GM06990 (cell line): ENCODE measurements around the gene KCNQ1OT1.

ENCODE experiments used
- DNase-seq: peaks from one replicate; pipeline ENCODE4 v3.0.0-alpha.2; 2011; ENCODE audit not compliant: insufficient read length; ENCODE audit errors: extremely low read depth
- H3K27me3 ChIP-seq: replicated peaks from 2 replicates; pipeline ENCODE4 v1.6.0; 2011; ENCODE audit warnings: low read length; ENCODE audit not compliant: control insufficient read depth, insufficient read depth
- H3K36me3 ChIP-seq: 2 replicates; pipeline ENCODE4 v1.5.1; 2011; ENCODE audit warnings: low read length; ENCODE audit not compliant: control insufficient read depth, insufficient read depth
- H3K4me3 ChIP-seq: replicated peaks from 2 replicates; pipeline ENCODE4 v1.5.1; 2011; ENCODE audit warnings: low read depth, mild to moderate bottlenecking, control low read depth, low read length
- TF ChIP-seq, protein P1 (sequence below): IDR thresholded peaks from 2 replicates; pipeline ENCODE4 v1.5.1; 2011; ENCODE audit warnings: low read length, control low read depth, mild to moderate bottlenecking, inconsistent platforms; ENCODE audit not compliant: insufficient read depth, poor library complexity, severe bottlenecking

Gene KCNQ1OT1

DNA sequence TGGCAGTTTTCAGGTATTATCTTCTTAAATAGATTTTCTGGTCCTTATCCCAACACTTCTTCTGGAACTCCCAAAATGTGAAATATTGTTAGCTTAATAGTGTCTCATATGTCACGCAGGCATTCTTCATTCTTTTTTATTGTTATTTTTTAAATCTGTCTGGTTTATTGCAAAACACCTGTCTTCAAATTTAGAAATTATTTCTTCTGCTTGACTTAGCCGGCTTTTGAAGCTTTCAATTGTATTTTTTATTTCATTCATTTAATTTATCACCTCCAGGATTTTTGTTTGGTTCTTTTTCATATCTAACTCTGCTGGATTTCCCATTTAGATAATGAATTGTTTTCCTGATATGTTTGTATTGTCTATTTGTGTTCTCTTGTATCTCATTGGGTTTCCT, 49.9 kb downstream of the KCNQ1OT1 start:
- no peaks in the 10 kb centered on the region for H3K36me3 ChIP-seq
- H3K27me3 ChIP-seq, result no peaks in the 10 kb centered on the region
- no peak overlapping the region for H3K4me3 ChIP-seq
- TF ChIP-seq, protein P1, sequence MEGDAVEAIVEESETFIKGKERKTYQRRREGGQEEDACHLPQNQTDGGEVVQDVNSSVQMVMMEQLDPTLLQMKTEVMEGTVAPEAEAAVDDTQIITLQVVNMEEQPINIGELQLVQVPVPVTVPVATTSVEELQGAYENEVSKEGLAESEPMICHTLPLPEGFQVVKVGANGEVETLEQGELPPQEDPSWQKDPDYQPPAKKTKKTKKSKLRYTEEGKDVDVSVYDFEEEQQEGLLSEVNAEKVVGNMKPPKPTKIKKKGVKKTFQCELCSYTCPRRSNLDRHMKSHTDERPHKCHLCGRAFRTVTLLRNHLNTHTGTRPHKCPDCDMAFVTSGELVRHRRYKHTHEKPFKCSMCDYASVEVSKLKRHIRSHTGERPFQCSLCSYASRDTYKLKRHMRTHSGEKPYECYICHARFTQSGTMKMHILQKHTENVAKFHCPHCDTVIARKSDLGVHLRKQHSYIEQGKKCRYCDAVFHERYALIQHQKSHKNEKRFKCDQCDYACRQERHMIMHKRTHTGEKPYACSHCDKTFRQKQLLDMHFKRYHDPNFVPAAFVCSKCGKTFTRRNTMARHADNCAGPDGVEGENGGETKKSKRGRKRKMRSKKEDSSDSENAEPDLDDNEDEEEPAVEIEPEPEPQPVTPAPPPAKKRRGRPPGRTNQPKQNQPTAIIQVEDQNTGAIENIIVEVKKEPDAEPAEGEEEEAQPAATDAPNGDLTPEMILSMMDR, result no peak
- DNase-seq, result no peak

DNA sequence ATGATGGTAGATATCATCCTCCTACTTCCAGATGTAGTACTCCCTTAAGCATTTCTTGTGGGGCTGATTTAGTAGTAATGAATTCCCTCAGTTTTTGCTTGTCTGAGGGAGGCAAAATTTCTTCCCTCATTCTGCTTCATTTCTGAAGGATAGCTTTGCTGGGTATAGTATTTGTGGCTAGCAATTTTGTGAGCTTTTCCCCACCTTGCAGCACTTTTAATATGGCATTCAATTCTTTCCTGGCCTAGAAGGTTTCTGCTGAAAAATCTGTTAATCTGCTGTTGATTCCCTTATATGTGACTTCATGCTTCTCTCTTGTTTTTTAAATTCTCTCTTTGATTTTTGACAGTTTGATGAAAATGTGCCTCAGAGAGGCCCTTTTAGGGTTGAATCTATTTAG, 50.4 kb downstream of the KCNQ1OT1 start:
- Histone ChIP-seq H3K27me3 (no peaks in the 10 kb centered on the region), H3K4me3 (no peak overlapping the region), H3K36me3 (no peaks in the 10 kb centered on the region)
- TF ChIP-seq, protein P1, result no peak
- DNase-seq, result no peak

DNA sequence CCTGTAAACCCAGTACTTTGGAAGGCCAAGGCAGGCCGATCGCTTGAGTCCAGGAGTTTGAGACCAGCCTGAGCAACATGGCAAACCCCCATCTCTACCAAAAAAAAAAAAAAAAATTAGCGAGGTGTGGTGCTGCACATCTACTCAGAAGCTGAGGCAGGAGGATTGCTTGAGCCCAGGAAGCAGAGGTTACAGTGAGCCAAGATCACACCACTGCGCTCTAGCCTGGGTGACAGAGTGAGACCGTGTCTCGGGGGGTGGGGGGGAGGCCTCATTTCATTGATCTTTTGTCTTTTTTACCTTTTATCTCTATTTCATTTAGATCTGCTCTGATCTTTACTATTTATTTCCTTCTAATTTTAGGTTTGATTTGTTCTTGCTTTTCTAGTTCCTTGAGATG, 51.8 kb downstream of the KCNQ1OT1 start:
- TF ChIP-seq, protein P1, result no peak
- Histone ChIP-seq H3K36me3 (no peaks in the 10 kb centered on the region), H3K4me3 (no peak overlapping the region), H3K27me3 (no peaks in the 10 kb centered on the region)
- DNase-seq, result no peak

DNA sequence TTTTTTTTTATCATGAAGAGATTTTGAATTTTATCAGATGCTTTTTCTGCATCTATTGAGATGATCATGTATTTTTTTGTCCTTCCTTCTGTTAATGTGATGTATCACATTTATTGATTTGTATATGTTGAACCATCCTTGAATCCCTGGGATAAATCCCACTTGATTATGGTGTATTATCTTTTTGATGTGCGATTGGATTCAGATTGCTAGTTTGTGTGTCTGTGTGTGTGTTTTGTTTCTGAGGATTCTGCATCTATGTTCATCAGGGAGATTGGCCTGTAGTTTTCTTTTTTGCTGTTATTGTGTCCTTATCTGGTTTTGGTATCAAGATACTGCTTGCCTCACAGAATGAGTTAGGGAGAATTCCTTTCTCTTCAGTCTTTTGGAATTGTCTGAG, 52.6 kb downstream of the KCNQ1OT1 start:
- DNase-seq, result no peak
- TF ChIP-seq, protein P1, result no peak
- no peak overlapping the region for H3K4me3 ChIP-seq
- H3K27me3 ChIP-seq, result no peaks in the 10 kb centered on the region
- H3K36me3 ChIP-seq, result no peaks in the 10 kb centered on the region

DNA sequence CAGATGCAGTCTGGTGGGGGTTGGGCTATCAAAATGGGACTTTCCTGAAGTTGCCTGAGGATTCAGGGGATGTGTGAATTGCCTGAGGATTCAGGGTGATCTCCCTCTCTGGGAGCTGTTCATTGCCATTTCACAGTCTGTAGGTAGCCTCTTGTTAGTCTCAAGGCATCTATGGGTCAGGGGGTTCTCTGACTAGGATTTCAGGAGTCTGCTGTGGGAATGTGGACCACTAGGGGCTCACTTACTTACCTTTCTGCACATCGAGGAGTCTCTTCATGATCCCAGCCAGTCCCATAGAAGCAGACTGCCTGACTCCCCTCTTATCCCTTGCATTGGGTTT, 54.0 kb downstream of the KCNQ1OT1 start:
- Histone ChIP-seq H3K27me3 (no peaks in the 10 kb centered on the region), H3K4me3 (no peak overlapping the region), H3K36me3 (no peaks in the 10 kb centered on the region)
- DNase-seq, result no peak
- TF ChIP-seq, protein P1, result no peak
